ENCODE data around the gene NECTIN4. TPM values are rescaled to one million over a fixed set of nuclear protein-coding genes. Genes with fewer than 3 reads are reported as not detected.

Gene NECTIN4
- total and polyA plus RNA-seq, 2 of the 13 experiments (the other 11 are each of a cell fraction or from before 2014, with no cell fraction given), result 5.9 to 12.4 TPM

DNA sequence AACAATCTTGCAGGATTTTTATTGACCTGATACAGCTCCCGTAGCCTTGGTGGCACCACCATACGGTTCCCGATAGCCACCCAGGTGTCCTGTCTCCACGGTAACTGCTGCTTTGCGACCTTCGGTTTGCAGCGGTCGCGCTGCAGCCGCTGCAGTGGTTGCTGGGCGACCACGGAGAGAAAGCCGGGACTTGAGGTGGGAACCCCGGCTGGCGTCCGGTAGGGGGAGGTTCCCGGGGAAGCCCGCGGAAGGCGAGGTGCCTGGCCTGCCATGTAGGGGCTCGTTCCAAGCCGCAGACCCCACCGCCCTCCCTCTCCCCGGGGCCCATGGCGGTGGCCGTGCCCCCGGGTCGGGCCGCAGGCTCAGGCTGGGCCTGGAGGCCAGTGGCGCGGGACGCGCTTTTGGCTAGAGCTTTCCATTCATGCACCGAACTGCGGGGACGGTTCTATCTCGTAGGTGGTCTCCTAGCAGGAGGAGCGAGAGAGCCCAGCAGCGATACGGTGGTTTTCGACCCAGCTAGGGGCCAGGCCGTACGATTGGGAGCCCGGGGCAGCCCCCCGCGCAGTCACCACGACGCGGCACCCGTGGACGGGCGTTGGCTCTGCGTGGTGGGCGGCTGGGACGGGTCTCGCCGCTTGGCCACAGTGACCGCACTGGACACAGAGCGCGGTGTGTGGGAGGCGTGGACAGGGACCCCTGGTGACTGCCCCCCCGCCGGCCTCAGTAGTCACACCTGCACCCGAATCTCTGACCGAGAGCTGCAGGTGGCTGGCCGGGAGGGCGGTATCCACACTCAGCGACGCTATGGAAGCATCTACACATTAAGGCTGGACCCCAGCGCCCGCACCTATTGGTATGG, 9.1 kb upstream of the NECTIN4 start, which contains the start of gene KLHDC9 (continued):
- TF ChIP-seq, protein P1, sequence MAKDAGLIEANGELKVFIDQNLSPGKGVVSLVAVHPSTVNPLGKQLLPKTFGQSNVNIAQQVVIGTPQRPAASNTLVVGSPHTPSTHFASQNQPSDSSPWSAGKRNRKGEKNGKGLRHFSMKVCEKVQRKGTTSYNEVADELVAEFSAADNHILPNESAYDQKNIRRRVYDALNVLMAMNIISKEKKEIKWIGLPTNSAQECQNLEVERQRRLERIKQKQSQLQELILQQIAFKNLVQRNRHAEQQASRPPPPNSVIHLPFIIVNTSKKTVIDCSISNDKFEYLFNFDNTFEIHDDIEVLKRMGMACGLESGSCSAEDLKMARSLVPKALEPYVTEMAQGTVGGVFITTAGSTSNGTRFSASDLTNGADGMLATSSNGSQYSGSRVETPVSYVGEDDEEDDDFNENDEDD (CRISPR knock-in tag; IDR thresholded peaks at IDR 0.05; ENCODE audit: borderline replicate concordance), result no peak
- TF ChIP-seq, protein P2, sequence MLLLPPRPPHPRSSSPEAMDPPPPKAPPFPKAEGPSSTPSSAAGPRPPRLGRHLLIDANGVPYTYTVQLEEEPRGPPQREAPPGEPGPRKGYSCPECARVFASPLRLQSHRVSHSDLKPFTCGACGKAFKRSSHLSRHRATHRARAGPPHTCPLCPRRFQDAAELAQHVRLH (CRISPR knock-in tag; IDR thresholded peaks at IDR 0.05; ENCODE audit: borderline replicate concordance, low read depth), result 0 out of 2 replicates have a peak, but pooled peaks have one; percentile 50
- TF ChIP-seq, protein P3, sequence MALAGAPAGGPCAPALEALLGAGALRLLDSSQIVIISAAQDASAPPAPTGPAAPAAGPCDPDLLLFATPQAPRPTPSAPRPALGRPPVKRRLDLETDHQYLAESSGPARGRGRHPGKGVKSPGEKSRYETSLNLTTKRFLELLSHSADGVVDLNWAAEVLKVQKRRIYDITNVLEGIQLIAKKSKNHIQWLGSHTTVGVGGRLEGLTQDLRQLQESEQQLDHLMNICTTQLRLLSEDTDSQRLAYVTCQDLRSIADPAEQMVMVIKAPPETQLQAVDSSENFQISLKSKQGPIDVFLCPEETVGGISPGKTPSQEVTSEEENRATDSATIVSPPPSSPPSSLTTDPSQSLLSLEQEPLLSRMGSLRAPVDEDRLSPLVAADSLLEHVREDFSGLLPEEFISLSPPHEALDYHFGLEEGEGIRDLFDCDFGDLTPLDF (CRISPR knock-in tag; IDR thresholded peaks at IDR 0.05), result no peak
- TF ChIP-seq MYC (CRISPR knock-in tag; IDR thresholded peaks at IDR 0.05; ENCODE audit: borderline replicate concordance) (peak; percentile 31; the same call in 1 of the 2 replicates), POGZ (CRISPR knock-in tag; IDR thresholded peaks at IDR 0.05) (0 out of 2 replicates have a peak, but pooled peaks have one; percentile 15), RBM22 (optimal IDR thresholded peaks at IDR 0.05; ENCODE audit: low read length) (peak; percentile 98), MED8 (CRISPR knock-in tag; IDR thresholded peaks at IDR 0.05; ENCODE audit: insufficient replicate concordance) (peak; percentile 34), XRCC5 (optimal IDR thresholded peaks at IDR 0.05; ENCODE audit: low read length) (peak; percentile 59), SALL2 (CRISPR knock-in tag; IDR thresholded peaks at IDR 0.05) (peak; percentile 18; the same call in 1 of the 2 replicates), GATA4 (IDR thresholded peaks at IDR 0.05; ENCODE audit: borderline replicate concordance, low read depth) (no peak), ZNF232 (CRISPR knock-in tag; IDR thresholded peaks at IDR 0.05; ENCODE audit: borderline replicate concordance) (0 out of 2 replicates have a peak, but pooled peaks have one; percentile 56), POLR2G (IDR thresholded peaks at IDR 0.05; ENCODE audit: low read depth, low read length) (no peak), SPEN (CRISPR knock-in tag; IDR thresholded peaks at IDR 0.05; ENCODE audit: low read depth) (peak; percentile 25; the same call in 1 of the 2 replicates), PLRG1 (conservative IDR thresholded peaks at IDR 0.05) (no peak), RAD21 (CRISPR knock-in tag; IDR thresholded peaks at IDR 0.05) (no peak; the same call in 1 of the 2 replicates), MTA3 (CRISPR knock-in tag; IDR thresholded peaks at IDR 0.05) (no peak)
- TF ChIP-seq, protein P4, sequence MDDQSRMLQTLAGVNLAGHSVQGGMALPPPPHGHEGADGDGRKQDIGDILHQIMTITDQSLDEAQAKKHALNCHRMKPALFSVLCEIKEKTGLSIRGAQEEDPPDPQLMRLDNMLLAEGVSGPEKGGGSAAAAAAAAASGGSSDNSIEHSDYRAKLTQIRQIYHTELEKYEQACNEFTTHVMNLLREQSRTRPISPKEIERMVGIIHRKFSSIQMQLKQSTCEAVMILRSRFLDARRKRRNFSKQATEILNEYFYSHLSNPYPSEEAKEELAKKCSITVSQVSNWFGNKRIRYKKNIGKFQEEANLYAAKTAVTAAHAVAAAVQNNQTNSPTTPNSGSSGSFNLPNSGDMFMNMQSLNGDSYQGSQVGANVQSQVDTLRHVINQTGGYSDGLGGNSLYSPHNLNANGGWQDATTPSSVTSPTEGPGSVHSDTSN (CRISPR knock-in tag; IDR thresholded peaks at IDR 0.05; ENCODE audit: borderline replicate concordance), result no peak
- TF ChIP-seq, protein P5, sequence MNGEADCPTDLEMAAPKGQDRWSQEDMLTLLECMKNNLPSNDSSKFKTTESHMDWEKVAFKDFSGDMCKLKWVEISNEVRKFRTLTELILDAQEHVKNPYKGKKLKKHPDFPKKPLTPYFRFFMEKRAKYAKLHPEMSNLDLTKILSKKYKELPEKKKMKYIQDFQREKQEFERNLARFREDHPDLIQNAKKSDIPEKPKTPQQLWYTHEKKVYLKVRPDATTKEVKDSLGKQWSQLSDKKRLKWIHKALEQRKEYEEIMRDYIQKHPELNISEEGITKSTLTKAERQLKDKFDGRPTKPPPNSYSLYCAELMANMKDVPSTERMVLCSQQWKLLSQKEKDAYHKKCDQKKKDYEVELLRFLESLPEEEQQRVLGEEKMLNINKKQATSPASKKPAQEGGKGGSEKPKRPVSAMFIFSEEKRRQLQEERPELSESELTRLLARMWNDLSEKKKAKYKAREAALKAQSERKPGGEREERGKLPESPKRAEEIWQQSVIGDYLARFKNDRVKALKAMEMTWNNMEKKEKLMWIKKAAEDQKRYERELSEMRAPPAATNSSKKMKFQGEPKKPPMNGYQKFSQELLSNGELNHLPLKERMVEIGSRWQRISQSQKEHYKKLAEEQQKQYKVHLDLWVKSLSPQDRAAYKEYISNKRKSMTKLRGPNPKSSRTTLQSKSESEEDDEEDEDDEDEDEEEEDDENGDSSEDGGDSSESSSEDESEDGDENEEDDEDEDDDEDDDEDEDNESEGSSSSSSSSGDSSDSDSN (CRISPR knock-in tag; IDR thresholded peaks at IDR 0.05), result peak; percentile 62; the same call in 1 of the 2 replicates
- TF ChIP-seq, protein P6, sequence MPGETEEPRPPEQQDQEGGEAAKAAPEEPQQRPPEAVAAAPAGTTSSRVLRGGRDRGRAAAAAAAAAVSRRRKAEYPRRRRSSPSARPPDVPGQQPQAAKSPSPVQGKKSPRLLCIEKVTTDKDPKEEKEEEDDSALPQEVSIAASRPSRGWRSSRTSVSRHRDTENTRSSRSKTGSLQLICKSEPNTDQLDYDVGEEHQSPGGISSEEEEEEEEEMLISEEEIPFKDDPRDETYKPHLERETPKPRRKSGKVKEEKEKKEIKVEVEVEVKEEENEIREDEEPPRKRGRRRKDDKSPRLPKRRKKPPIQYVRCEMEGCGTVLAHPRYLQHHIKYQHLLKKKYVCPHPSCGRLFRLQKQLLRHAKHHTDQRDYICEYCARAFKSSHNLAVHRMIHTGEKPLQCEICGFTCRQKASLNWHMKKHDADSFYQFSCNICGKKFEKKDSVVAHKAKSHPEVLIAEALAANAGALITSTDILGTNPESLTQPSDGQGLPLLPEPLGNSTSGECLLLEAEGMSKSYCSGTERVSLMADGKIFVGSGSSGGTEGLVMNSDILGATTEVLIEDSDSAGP (CRISPR knock-in tag; IDR thresholded peaks at IDR 0.05; ENCODE audit: borderline replicate concordance), result peak; percentile 52; the same call in 1 of the 2 replicates

Data from HepG2 (cell line).